H1 (cell line): Measurements from ENCODE around the gene TPO. TPM values are rescaled to one million over a fixed set of nuclear protein-coding genes. Genes with fewer than 3 reads are reported as not detected.
A peak's percentile ranks its signal among the peaks of the same experiment; 100 is the strongest.

Source experiments
- CTCF ChIA-PET: fragments of 300-600 bp; sonication (Branson Sonifier 250); formaldehyde crosslinking; loops from one replicate; lab custom pipeline; 2021; ENCODE audit not compliant: partially characterized antibody; lab: Charles Lee
- POLR2A ChIA-PET: fragments of 300-600 bp; sonication (Branson Sonifier 250); formaldehyde crosslinking; loops from one replicate; lab custom pipeline; 2021; ENCODE audit warnings: inconsistent platforms; ENCODE audit not compliant: partially characterized antibody; lab: Charles Lee
- DNase-seq, 2 experiments: peaks; one replicate each; pipeline versions ENCODE4 v3.0.0 to v3.0.0-alpha.2; 2010 to 2022; ENCODE audit warnings: low spot score in 2 of 2, low read depth in 1 of 2, mixed read lengths in 1 of 2
- FAIRE-seq: peaks from 2 replicates; lab custom pipeline; 2011; peaks lifted over from hg19 to GRCh38; lab: Jason Lieb, UNC
- H2AFZ ChIP-seq: 2 replicates; pipeline ENCODE4 v1.8.1; 2012; ENCODE audit warnings: low read length, inconsistent platforms
- H2AK5ac ChIP-seq: 2 replicates; pipeline ENCODE4 v1.6.1; 2013; ENCODE audit warnings: low read depth, low read length
- H2BK120ac ChIP-seq: replicated peaks from 2 replicates; pipeline ENCODE3; 2013; ENCODE audit warnings: low read depth, low read length, inconsistent platforms
- H2BK12ac ChIP-seq: 2 replicates; pipeline ENCODE4 v1.6.1; 2013; ENCODE audit warnings: low read depth, low read length
- H2BK15ac ChIP-seq: 2 replicates; pipeline ENCODE4 v1.6.1; 2013; ENCODE audit warnings: low read length
- H2BK20ac ChIP-seq: 2 replicates; pipeline ENCODE4 v1.6.1; 2013; ENCODE audit warnings: low read length
- H2BK5ac ChIP-seq: 2 replicates; pipeline ENCODE4 v1.6.1; 2013; ENCODE audit warnings: low read depth, low read length
- H3K14ac ChIP-seq: 2 replicates; pipeline ENCODE4 v1.6.1; 2013; ENCODE audit warnings: inconsistent platforms; ENCODE audit not compliant: insufficient read length
- H3K18ac ChIP-seq: 2 replicates; pipeline ENCODE4 v1.6.1; 2013; ENCODE audit warnings: low read length; ENCODE audit errors: extremely low read depth
- H3K23ac ChIP-seq: 2 replicates; pipeline ENCODE4 v1.6.1; 2013; ENCODE audit warnings: inconsistent platforms; ENCODE audit not compliant: insufficient read length
- H3K23me2 ChIP-seq: 2 replicates; pipeline ENCODE4 v1.6.1; 2013; ENCODE audit warnings: low read depth, low read length
- H3K27ac ChIP-seq: 2 replicates; pipeline ENCODE4 v1.6.1; 2011; ENCODE audit warnings: low read depth, low read length, inconsistent platforms
- H3K27me3 ChIP-seq, 4 experiments: replicated peaks in 1 of 4; 1 replicate in 1 of 4; 2 replicates in 3 of 4; pipeline versions ENCODE4 v1.6.1 to v1.8.1; 2011 to 2013; ENCODE audit warnings: low read length in 3 of 4, mild to moderate bottlenecking in 3 of 4, inconsistent platforms in 2 of 4, mixed read lengths in 2 of 4, moderate library complexity in 1 of 4; ENCODE audit not compliant: control insufficient read depth in 3 of 4, insufficient read depth in 3 of 4; ENCODE audit errors: extremely low read depth in 1 of 4
- H3K36me3 ChIP-seq, 4 experiments: 2 replicates each; pipeline versions ENCODE4 v1.6.1 to v1.8.1; 2011 to 2013; ENCODE audit warnings: mild to moderate bottlenecking in 4 of 4, low read length in 3 of 4, moderate library complexity in 2 of 4, control low read depth in 1 of 4, inconsistent platforms in 1 of 4; ENCODE audit not compliant: insufficient read depth in 4 of 4, control insufficient read depth in 2 of 4
- H3K4ac ChIP-seq: replicated peaks from 2 replicates; pipeline ENCODE3; 2013; ENCODE audit warnings: low read length, low read depth, mixed read lengths, inconsistent platforms; ENCODE audit not compliant: insufficient read length
- H3K4me1 ChIP-seq, 4 experiments: replicated peaks in 1 of 4; 1 replicate in 1 of 4; 2 replicates in 3 of 4; pipeline versions ENCODE4 v1.6.1 to v1.8.1; 2011 to 2013; ENCODE audit warnings: low read length in 3 of 4, inconsistent platforms in 2 of 4, mixed read lengths in 1 of 4; ENCODE audit not compliant: insufficient read depth in 4 of 4, control insufficient read depth in 3 of 4
- H3K4me2 ChIP-seq, 2 experiments: 2 replicates each; pipeline versions ENCODE4 v1.6.1 to v1.8.1; 2011 to 2013; ENCODE audit warnings: low read depth in 2 of 2, low read length in 2 of 2, control low read depth in 1 of 2, inconsistent platforms in 1 of 2, mild to moderate bottlenecking in 1 of 2; ENCODE audit not compliant: insufficient read depth in 1 of 2
- H3K4me3 ChIP-seq, 4 experiments: fragments of 200-600, 300-600 bp in 1 of 4; sonication (generic), shearing (Covaris generic), sonication (Bioruptor Twin) in 1 of 4; 2 replicates each; pipeline versions ENCODE4 v1.5.1 to v1.8.1; 2011 to 2016; ENCODE audit warnings: low read length in 4 of 4, low read depth in 3 of 4, control low read depth in 2 of 4, inconsistent platforms in 2 of 4, mild to moderate bottlenecking in 2 of 4, mixed read lengths in 1 of 4, moderate library complexity in 1 of 4; ENCODE audit not compliant: insufficient read depth in 2 of 4; ENCODE audit errors: extremely low read depth in 1 of 4
- H3K56ac ChIP-seq: replicated peaks from 2 replicates; pipeline ENCODE3; 2013; ENCODE audit warnings: low read depth, mild to moderate bottlenecking, mixed read lengths, low read length, inconsistent platforms; ENCODE audit not compliant: insufficient read length
- H3K79me1 ChIP-seq: 2 replicates; pipeline ENCODE4 v1.6.1; 2013; ENCODE audit warnings: low read depth, low read length, control low read depth
- H3K79me2 ChIP-seq, 2 experiments: 2 replicates each; pipeline versions ENCODE4 v1.6.1 to v1.8.1; 2012 to 2013; ENCODE audit warnings: low read length in 2 of 2, mild to moderate bottlenecking in 2 of 2, inconsistent platforms in 1 of 2; ENCODE audit not compliant: insufficient read depth in 2 of 2, control insufficient read depth in 1 of 2
- H3K9ac ChIP-seq, 4 experiments: replicated peaks in 1 of 4; 1 replicate in 1 of 4; 2 replicates in 3 of 4; pipeline versions ENCODE4 v1.6.1 to v1.8.1; 2011 to 2013; ENCODE audit warnings: low read depth in 3 of 4, low read length in 3 of 4, control low read depth in 2 of 4, mild to moderate bottlenecking in 2 of 4, moderate library complexity in 2 of 4, inconsistent platforms in 1 of 4; ENCODE audit errors: extremely low read depth in 1 of 4
- H3K9me3 ChIP-seq, 2 experiments: 2 replicates each; pipeline versions ENCODE4 v1.6.1 to v1.8.1; 2012 to 2013; ENCODE audit warnings: mild to moderate bottlenecking in 2 of 2, moderate library complexity in 2 of 2, control low read depth in 1 of 2, inconsistent platforms in 1 of 2, low read depth in 1 of 2, low read length in 1 of 2, mixed read lengths in 1 of 2; ENCODE audit not compliant: insufficient read depth in 2 of 2
- H4K20me1 ChIP-seq, 2 experiments: replicated peaks in 1 of 2; 2 replicates each; pipeline versions ENCODE3 to v1.8.1; 2011 to 2013; ENCODE audit warnings: inconsistent platforms in 2 of 2, low read length in 2 of 2, mild to moderate bottlenecking in 1 of 2; ENCODE audit not compliant: insufficient read depth in 2 of 2, control insufficient read depth in 1 of 2
- H4K5ac ChIP-seq: 2 replicates; pipeline ENCODE4 v1.6.1; 2013; ENCODE audit warnings: low read length, low read depth, mixed read lengths, inconsistent platforms; ENCODE audit not compliant: insufficient read length
- H4K8ac ChIP-seq: 2 replicates; pipeline ENCODE4 v1.8.0; 2013; ENCODE audit warnings: mild to moderate bottlenecking, moderate library complexity, low read length, inconsistent platforms; ENCODE audit not compliant: insufficient read depth; ENCODE audit errors: extremely low read depth
- H4K91ac ChIP-seq: replicated peaks from 2 replicates; pipeline ENCODE3; 2013; ENCODE audit warnings: low read length, mixed read lengths, inconsistent platforms; ENCODE audit not compliant: insufficient read length
- CEBPB ChIP-seq: IDR thresholded peaks from 2 replicates; pipeline ENCODE4 v1.6.1; 2012; ENCODE audit warnings: low read depth, low read length
- GTF2F1 ChIP-seq: IDR thresholded peaks from 2 replicates; pipeline ENCODE4 v1.6.1; 2012; ENCODE audit warnings: low read depth, low read length, improper control_type of control experiment, borderline replicate concordance
- RAD21 ChIP-seq, 2 experiments: IDR thresholded peaks in 1 of 2; conservative IDR thresholded peaks in 1 of 2; 2 replicates each; pipeline ENCODE4 v1.6.1; 2011; ENCODE audit warnings: low read depth in 2 of 2, low read length in 2 of 2, improper control_type of control experiment in 1 of 2, inconsistent platforms in 1 of 2, mild to moderate bottlenecking in 1 of 2, moderate library complexity in 1 of 2
- TEAD4 ChIP-seq: IDR thresholded peaks from 2 replicates; pipeline ENCODE4 v1.6.1; 2012; ENCODE audit warnings: low read depth, low read length, inconsistent platforms, mixed read lengths
- WGBS, 2 experiments: shearing (Covaris generic) in 1 of 2; methylation state at CpG; one replicate each; pipeline versions ENCODE4 v1.1.6 to v1.1.7; 2013 to 2015; ENCODE audit warnings: low lambda C conversion rate in 2 of 2, mixed read lengths in 2 of 2, inconsistent platforms in 1 of 2, low coverage in 1 of 2, missing lambda C conversion rate in 1 of 2; ENCODE audit not compliant: insufficient replicate concordance in 2 of 2, insufficient coverage in 1 of 2, insufficient read length in 1 of 2; ENCODE audit errors: extremely low coverage in 1 of 2, missing lambda C conversion rate in 1 of 2; 5-methylcytosine and 5-hydroxymethylcytosine counted together
- polyA plus RNA-seq, 7 experiments: library from polyadenylated mRNA; depleted of rRNA in 3 of 7; stranded (reverse) in 5 of 7; unstranded in 2 of 7; fragments of >200 nt in 5 of 7; fragments of 200-250 nt in 2 of 7; gene quantifications; 1 replicate in 5 of 7; 2 replicates in 1 of 7; 4 replicates in 1 of 7; pipeline versions ENCODE4 v1.2.1 to v1.2.3, GENCODE V29; 2011 to 2013; ENCODE audit warnings: missing spikeins in 2 of 7, mixed read lengths in 2 of 7
- total RNA-seq: library from RNA; stranded (reverse); fragmentation: NEBNext Ultra II Directional; extraction: Animal tissue kit (Norgen Biotek cat#: 25700); gene quantifications from 2 replicates; pipeline ENCODE4 v1.2.1, GENCODE V29; 2021
- TF ChIP-seq, protein P1 (sequence below), 3 experiments: IDR thresholded peaks; 1 replicate in 2 of 3; 2 replicates in 1 of 3; pipeline versions ENCODE4 v1.5.1 to v1.6.1; 2011; ENCODE audit warnings: low read length in 3 of 3, mild to moderate bottlenecking in 3 of 3, inconsistent platforms in 2 of 3, low read depth in 1 of 3, moderate library complexity in 1 of 3; ENCODE audit not compliant: insufficient read depth in 1 of 3; ENCODE audit errors: control extremely low read depth in 1 of 3

Gene TPO
- total and polyA plus RNA-seq, 2 of the 8 experiments (the other 6 are each of a cell fraction or from before 2014, with no cell fraction given), result not detected

- Histone ChIP-seq H4K8ac (no peak overlapping the region), H2BK12ac (no peak overlapping the region), H3K36me3 (no peaks in the 10 kb centered on the region), H2BK20ac (no peak overlapping the region), H2BK120ac (no peak overlapping the region), H3K79me2 (no peaks in the 10 kb centered on the region), H3K27me3 (no peaks in the 10 kb centered on the region), H3K23ac (no peak overlapping the region), H3K27ac (no peak overlapping the region), H3K4me1 (no peaks in the 10 kb centered on the region), H3K18ac (no peak overlapping the region), H4K20me1 (no peaks in the 10 kb centered on the region), H3K79me1 (no peaks in the 10 kb centered on the region), H3K14ac (no peak overlapping the region), H2AK5ac (0 out of 2 replicates have a peak overlapping the region, but pooled peaks have one; percentile 28), H3K23me2 (no peaks in the 10 kb centered on the region), H2AFZ (no peak overlapping the region), H3K4me3 (no peak overlapping the region), H3K4me2 (no peak overlapping the region), H3K9ac (no peak overlapping the region), H2BK5ac (no peak overlapping the region), H3K4ac (no peak overlapping the region), H3K9me3 (no peaks in the 10 kb centered on the region), H4K5ac (no peak overlapping the region), H3K56ac (no peak overlapping the region), H2BK15ac (no peak overlapping the region), H4K91ac (no peak overlapping the region)
- 81% methylated on average over 32 of the region's 36 CpGs; no CpG with 5 or more reads in 1 of the 2 experiments for WGBS, 2 experiments
- DNase-seq (no peak), FAIRE-seq (no peak)
- CTCF ChIA-PET, result no interaction called here
- POLR2A ChIA-PET, result no interaction called here
- TF ChIP-seq RAD21 (IDR thresholded peaks at IDR 0.05 in 1 of 2, conservative IDR thresholded peaks at IDR 0.05 in 1 of 2; ENCODE audit: low read depth in 2 of 2, low read length in 2 of 2), result no peak
- TF ChIP-seq CEBPB, result no peak
- no peak for TF ChIP-seq GTF2F1
- TF ChIP-seq TEAD4, result no peak
- TF ChIP-seq, protein P1, sequence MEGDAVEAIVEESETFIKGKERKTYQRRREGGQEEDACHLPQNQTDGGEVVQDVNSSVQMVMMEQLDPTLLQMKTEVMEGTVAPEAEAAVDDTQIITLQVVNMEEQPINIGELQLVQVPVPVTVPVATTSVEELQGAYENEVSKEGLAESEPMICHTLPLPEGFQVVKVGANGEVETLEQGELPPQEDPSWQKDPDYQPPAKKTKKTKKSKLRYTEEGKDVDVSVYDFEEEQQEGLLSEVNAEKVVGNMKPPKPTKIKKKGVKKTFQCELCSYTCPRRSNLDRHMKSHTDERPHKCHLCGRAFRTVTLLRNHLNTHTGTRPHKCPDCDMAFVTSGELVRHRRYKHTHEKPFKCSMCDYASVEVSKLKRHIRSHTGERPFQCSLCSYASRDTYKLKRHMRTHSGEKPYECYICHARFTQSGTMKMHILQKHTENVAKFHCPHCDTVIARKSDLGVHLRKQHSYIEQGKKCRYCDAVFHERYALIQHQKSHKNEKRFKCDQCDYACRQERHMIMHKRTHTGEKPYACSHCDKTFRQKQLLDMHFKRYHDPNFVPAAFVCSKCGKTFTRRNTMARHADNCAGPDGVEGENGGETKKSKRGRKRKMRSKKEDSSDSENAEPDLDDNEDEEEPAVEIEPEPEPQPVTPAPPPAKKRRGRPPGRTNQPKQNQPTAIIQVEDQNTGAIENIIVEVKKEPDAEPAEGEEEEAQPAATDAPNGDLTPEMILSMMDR (IDR thresholded peaks at IDR 0.05; ENCODE audit: control extremely low read depth in 1 of 3, insufficient read depth in 1 of 3, low read depth in 1 of 3, low read length in 3 of 3), result no peak
These were observed 90.4 kb downstream of the TPO start for GRCh38 chr2:1503471-1504310.
